Measurements from ENCODE around the gene VARS2.
"Not testable (repeated sequence)": the region's sequence is repeated elsewhere in the genome, so short reads cannot be mapped to it uniquely, and the experiment has no call there.

The VARS2 gene

GRCh38 chr6:30963641-30964040 is 49.6 kb downstream of the VARS2 start:
- DNase-seq (ENCODE audit: low spot score) = no peak

- no peak for DNase-seq (ENCODE audit: low spot score)
Measured at GRCh38 chr6:30964075-30964474, 50.0 kb downstream of the VARS2 start.

GRCh38 chr6:30965140-30965601 is 51.1 kb downstream of the VARS2 start:
- no peak for DNase-seq (ENCODE audit: low spot score)

GRCh38 chr6:30966154-30966553 is 52.1 kb downstream of the VARS2 start:
- no peak for DNase-seq (ENCODE audit: low spot score)

- not testable (repeated sequence) for DNase-seq (ENCODE audit: low spot score)
Measured at GRCh38 chr6:30969171-30969570, 55.1 kb downstream of the VARS2 start.

GRCh38 chr6:30970946-30971345 is 56.9 kb downstream of the VARS2 start:
- no peak for DNase-seq (ENCODE audit: low spot score)

- DNase-seq (ENCODE audit: low spot score) = no peak
Measured at GRCh38 chr6:30972816-30973215, 58.8 kb downstream of the VARS2 start.

- no peak for DNase-seq (ENCODE audit: low spot score)
Measured at GRCh38 chr6:30974490-30975252, 60.6 kb downstream of the VARS2 start.

All from AG20443 (cell line).